ENCODE data around the gene DOCK1. TPM values are rescaled to one million over a fixed set of nuclear protein-coding genes. Genes with fewer than 3 reads are reported as not detected.

The DOCK1 gene
- total RNA-seq, 1 donor from 2014 or later: 69.3 TPM

GRCh38 chr10:127080317-127080716 lies 175.1 kb downstream of the DOCK1 start:
- no peak for DNase-seq (ENCODE audit: low read depth in 2 of 2)

- peak; percentile 14 to 72 for DNase-seq (ENCODE audit: low read depth in 2 of 2)
Measured at GRCh38 chr10:127081851-127082345, 176.7 kb downstream of the DOCK1 start.

- DNase-seq (ENCODE audit: low read depth in 2 of 2): no peak
Measured at GRCh38 chr10:127082651-127083050, 177.4 kb downstream of the DOCK1 start.

GRCh38 chr10:127085957-127086356 lies 180.7 kb downstream of the DOCK1 start:
- no peak for DNase-seq (ENCODE audit: low read depth in 2 of 2)

- DNase-seq (ENCODE audit: low read depth in 2 of 2): no peak
Measured at GRCh38 chr10:127088908-127089307, 183.7 kb downstream of the DOCK1 start.

- DNase-seq (ENCODE audit: low read depth in 2 of 2): no peak
Measured at GRCh38 chr10:127089446-127089845, 184.2 kb downstream of the DOCK1 start.

GRCh38 chr10:127090138-127090537 lies 184.9 kb downstream of the DOCK1 start:
- peak in 1 of 2 donors; percentile 44 for DNase-seq (ENCODE audit: low read depth in 2 of 2)

GRCh38 chr10:127091354-127091753 lies 186.1 kb downstream of the DOCK1 start:
- DNase-seq (ENCODE audit: low read depth in 2 of 2): no peak

- DNase-seq (ENCODE audit: low read depth in 2 of 2): no peak
Measured at GRCh38 chr10:127092916-127093315, 187.7 kb downstream of the DOCK1 start.

- no peak for DNase-seq (ENCODE audit: low read depth in 2 of 2)
Measured at GRCh38 chr10:127094984-127095383, 189.8 kb downstream of the DOCK1 start.

- DNase-seq (ENCODE audit: low read depth in 2 of 2): no peak
Measured at GRCh38 chr10:127100983-127101615, 195.9 kb downstream of the DOCK1 start.

- no peak for DNase-seq (ENCODE audit: low read depth in 2 of 2)
Measured at GRCh38 chr10:127102176-127102575, 196.9 kb downstream of the DOCK1 start.

GRCh38 chr10:127115100-127115499 lies 209.9 kb downstream of the DOCK1 start:
- no peak for DNase-seq (ENCODE audit: low read depth in 2 of 2)

GRCh38 chr10:127117125-127117524 lies 211.9 kb downstream of the DOCK1 start:
- DNase-seq (ENCODE audit: low read depth in 2 of 2): peak; percentile 16 to 62

- no peak for DNase-seq (ENCODE audit: low read depth in 2 of 2)
Measured at GRCh38 chr10:127118034-127118433, 212.8 kb downstream of the DOCK1 start.

- no peak for DNase-seq (ENCODE audit: low read depth in 2 of 2)
Measured at GRCh38 chr10:127119936-127120335, 214.7 kb downstream of the DOCK1 start.

GRCh38 chr10:127122831-127123230 lies 217.6 kb downstream of the DOCK1 start:
- DNase-seq (ENCODE audit: low read depth in 2 of 2): no peak

- no peak for DNase-seq (ENCODE audit: low read depth in 2 of 2)
Measured at GRCh38 chr10:127123626-127124025, 218.4 kb downstream of the DOCK1 start.

GRCh38 chr10:127125331-127125730 lies 220.1 kb downstream of the DOCK1 start:
- peak in 1 of 2 donors; percentile 34 for DNase-seq (ENCODE audit: low read depth in 2 of 2)

GRCh38 chr10:127127822-127128221 lies 222.6 kb downstream of the DOCK1 start:
- DNase-seq (ENCODE audit: low read depth in 2 of 2): no peak

- no peak for DNase-seq (ENCODE audit: low read depth in 2 of 2)
Measured at GRCh38 chr10:127129104-127129503, 223.9 kb downstream of the DOCK1 start.

GRCh38 chr10:127132451-127132850 lies 227.2 kb downstream of the DOCK1 start:
- DNase-seq (ENCODE audit: low read depth in 2 of 2): no peak

GRCh38 chr10:127133225-127133624 lies 228.0 kb downstream of the DOCK1 start:
- DNase-seq (ENCODE audit: low read depth in 2 of 2): no peak
